DOHH2 (cell line): ENCODE results near the gene RAB13.
"Not testable (repeated sequence)": the region's sequence is repeated elsewhere in the genome, so short reads cannot be mapped to it uniquely, and the experiment has no call there.

ENCODE experiments used
- H3F3A ChIP-seq: fragments of 200-600 bp; sonication (generic), shearing (Covaris generic); 2 replicates; pipeline ENCODE4 v1.6.0; 2016; ENCODE audit warnings: antibody characterized with exemption, mild to moderate bottlenecking; ENCODE audit not compliant: control insufficient read depth, insufficient read depth
- H3K27ac ChIP-seq: fragments of 200-600 bp; sonication (generic); 2 replicates; pipeline ENCODE4 v1.5.1; 2014; ENCODE audit warnings: low read depth, mild to moderate bottlenecking, low read length, moderate library complexity
- H3K27me3 ChIP-seq: fragments of 200-600 bp; sonication (generic); 2 replicates; pipeline ENCODE4 v1.6.1; 2014; ENCODE audit warnings: mild to moderate bottlenecking, low read length, mixed read lengths; ENCODE audit not compliant: control insufficient read depth
- H3K36me3 ChIP-seq: fragments of 200-600 bp; sonication (generic); 2 replicates; pipeline ENCODE4 v1.6.1; 2014; ENCODE audit warnings: mild to moderate bottlenecking, low read length, moderate library complexity, mixed read lengths; ENCODE audit not compliant: control insufficient read depth
- H3K4me1 ChIP-seq: fragments of 200-600 bp; sonication (generic); 2 replicates; pipeline ENCODE4 v1.6.1; 2014; ENCODE audit warnings: mild to moderate bottlenecking, low read length, mixed read lengths; ENCODE audit not compliant: control insufficient read depth
- H3K4me2 ChIP-seq: fragments of 200-600 bp; sonication (generic); 2 replicates; pipeline ENCODE4 v1.6.0; 2014; ENCODE audit warnings: mild to moderate bottlenecking, low read length, moderate library complexity
- H3K4me3 ChIP-seq: fragments of 200-600 bp; sonication (generic); 2 replicates; pipeline ENCODE4 v1.5.1; 2014; ENCODE audit warnings: mild to moderate bottlenecking, low read length, mixed read lengths
- H3K79me2 ChIP-seq: fragments of 200-600 bp; sonication (generic); 2 replicates; pipeline ENCODE4 v1.6.1; 2014; ENCODE audit warnings: mild to moderate bottlenecking, low read length, mixed read lengths; ENCODE audit not compliant: control insufficient read depth
- H3K9me2 ChIP-seq: fragments of 200-600 bp; sonication (generic); replicated peaks from 2 replicates; pipeline ENCODE4 v1.6.1; 2014; ENCODE audit warnings: mild to moderate bottlenecking, low read length, mixed read lengths; ENCODE audit not compliant: control insufficient read depth
- H3K9me3 ChIP-seq: fragments of 200-600 bp; sonication (generic); 2 replicates; pipeline ENCODE4 v1.6.1; 2014; ENCODE audit warnings: antibody characterized with exemption, low read length, mixed read lengths; ENCODE audit not compliant: control insufficient read depth, insufficient read depth
- H4K20me1 ChIP-seq: fragments of 200-600 bp; sonication (generic); 2 replicates; pipeline ENCODE4 v1.6.0; 2014; ENCODE audit warnings: low read depth, mild to moderate bottlenecking, antibody characterized with exemption, low read length, moderate library complexity; ENCODE audit not compliant: control insufficient read depth, insufficient read depth
- EZH2phosphoT487 ChIP-seq: fragments of 200-600 bp; sonication (generic); IDR thresholded peaks from 2 replicates; pipeline ENCODE4 v1.6.1; 2017; ENCODE audit warnings: borderline replicate concordance, mild to moderate bottlenecking, antibody characterized with exemption, low read length, moderate library complexity, mixed read lengths
- TF ChIP-seq, protein P1 (sequence below): fragments of 200-600 bp; sonication (generic); IDR thresholded peaks from one replicate; pipeline ENCODE4 v1.5.1; 2014; ENCODE audit warnings: antibody characterized with exemption, mild to moderate bottlenecking, low read depth, low read length; ENCODE audit not compliant: poor library complexity, severe bottlenecking

The RAB13 gene

DNA sequence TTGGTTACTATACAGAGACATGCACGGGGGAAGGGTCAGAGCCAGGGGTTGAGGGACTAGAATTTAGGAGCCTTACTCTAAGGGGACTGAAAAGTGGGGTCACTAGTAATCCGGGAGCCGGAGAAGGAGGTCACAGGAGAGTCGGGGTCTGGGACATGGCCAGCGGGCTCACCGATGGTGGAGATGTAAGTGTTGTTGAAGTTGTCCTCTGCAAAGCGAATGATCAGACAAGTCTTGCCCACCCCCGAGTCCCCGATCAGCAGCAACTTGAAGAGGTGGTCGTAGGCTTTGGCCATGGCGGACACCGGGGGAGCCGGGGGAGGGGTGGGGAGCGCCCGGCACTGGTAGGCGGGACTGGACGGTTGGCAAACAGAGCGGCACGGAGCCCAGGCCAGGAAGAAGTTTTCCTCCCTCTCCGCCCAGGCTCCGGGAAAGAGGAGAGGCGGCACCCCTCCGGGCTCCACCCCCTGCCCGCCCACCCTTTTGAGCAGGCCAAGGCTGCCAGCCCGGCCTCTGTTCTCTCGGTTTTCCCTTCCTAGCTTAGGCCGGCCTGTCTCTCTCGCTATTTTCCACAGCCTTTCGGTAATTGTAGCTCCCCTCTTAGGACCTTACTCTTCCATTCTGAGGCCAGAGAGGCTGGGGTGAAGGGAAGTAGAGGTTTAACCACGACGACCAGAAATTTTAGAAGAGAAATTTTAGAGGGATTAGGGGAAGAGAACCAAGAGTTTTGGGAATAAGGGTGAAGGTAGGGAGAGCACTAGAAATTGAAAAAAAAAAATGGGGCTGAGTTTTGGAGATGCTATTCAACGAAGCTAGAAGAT lies at the start of gene RAB13:
Gene RAB13 (minus strand): TSS at position 399 of the 821 bp plus-strand sequence. CDS start 103 bp downstream, at position 296.
- Histone ChIP-seq H3K9me3 (no peaks in the 10 kb centered on the region), H3K9me2 (no peaks in the 10 kb centered on the region), H3K4me2 (peak within 1 kb of the TSS; percentile 89), H3K36me3 (peaks cover 6% of the 10 kb centered on the region), H3K79me2 (peaks cover 6% of the 10 kb centered on the region), H4K20me1 (no peaks in the 10 kb centered on the region), H3F3A (peaks cover 20% of the 10 kb centered on the region), H3K27ac (peak within 1 kb of the TSS; percentile 78), H3K4me1 (peaks cover 52% of the 10 kb centered on the region), H3K27me3 (peaks cover 9% of the 10 kb centered on the region; the same call in 1 of the 2 replicates), H3K4me3 (peak within 1 kb of the TSS; percentile 69)
- no peak for TF ChIP-seq EZH2phosphoT487
- TF ChIP-seq, protein P1, sequence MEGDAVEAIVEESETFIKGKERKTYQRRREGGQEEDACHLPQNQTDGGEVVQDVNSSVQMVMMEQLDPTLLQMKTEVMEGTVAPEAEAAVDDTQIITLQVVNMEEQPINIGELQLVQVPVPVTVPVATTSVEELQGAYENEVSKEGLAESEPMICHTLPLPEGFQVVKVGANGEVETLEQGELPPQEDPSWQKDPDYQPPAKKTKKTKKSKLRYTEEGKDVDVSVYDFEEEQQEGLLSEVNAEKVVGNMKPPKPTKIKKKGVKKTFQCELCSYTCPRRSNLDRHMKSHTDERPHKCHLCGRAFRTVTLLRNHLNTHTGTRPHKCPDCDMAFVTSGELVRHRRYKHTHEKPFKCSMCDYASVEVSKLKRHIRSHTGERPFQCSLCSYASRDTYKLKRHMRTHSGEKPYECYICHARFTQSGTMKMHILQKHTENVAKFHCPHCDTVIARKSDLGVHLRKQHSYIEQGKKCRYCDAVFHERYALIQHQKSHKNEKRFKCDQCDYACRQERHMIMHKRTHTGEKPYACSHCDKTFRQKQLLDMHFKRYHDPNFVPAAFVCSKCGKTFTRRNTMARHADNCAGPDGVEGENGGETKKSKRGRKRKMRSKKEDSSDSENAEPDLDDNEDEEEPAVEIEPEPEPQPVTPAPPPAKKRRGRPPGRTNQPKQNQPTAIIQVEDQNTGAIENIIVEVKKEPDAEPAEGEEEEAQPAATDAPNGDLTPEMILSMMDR: no peak

DNA sequence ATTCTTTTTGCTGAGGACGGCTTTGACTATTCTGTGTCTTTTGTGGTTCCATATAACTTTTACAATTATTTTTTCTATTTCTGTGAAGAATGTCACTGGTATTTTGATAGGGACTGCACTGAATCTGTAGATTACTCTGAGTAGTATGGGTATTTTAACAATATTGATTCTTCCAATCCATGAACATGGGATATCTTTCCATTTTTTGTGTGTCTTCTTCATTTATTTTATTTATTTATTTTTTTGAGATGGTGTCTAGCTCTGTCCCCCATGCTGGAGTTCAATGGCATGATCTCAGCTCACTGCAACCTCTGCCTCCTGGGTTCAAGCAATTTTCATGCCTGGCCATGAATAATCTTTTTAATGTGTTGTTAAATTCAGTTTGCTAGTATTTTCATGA lies 47.6 kb upstream of the RAB13 start:
- not testable (repeated sequence) for H3K9me3 ChIP-seq, H3K27ac ChIP-seq, H3K27me3 ChIP-seq, H4K20me1 ChIP-seq, H3K79me2 ChIP-seq, H3K36me3 ChIP-seq, H3K9me2 ChIP-seq, H3K4me2 ChIP-seq, H3F3A ChIP-seq, H3K4me1 ChIP-seq, H3K4me3 ChIP-seq

DNA sequence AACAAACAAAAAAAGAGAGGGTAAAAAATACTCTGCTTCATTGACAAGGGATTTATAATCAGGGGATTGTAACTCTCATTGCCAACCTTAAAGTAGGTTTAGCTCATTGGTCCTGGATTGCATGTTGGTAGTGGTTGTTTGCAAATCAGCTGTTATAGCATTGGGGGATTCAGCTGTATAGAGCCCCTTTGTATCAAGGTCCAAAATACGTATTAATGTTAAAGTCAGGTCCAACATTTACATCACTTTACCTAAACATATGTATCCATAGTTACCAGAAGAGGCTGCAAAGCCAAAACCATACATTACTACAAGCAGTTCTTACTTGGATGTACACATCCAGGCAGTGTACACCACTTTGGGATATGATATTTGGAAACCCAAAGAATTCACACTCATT lies 33.8 kb upstream of the RAB13 start:
- no peaks in the 10 kb centered on the region for H3K9me3 ChIP-seq

DNA sequence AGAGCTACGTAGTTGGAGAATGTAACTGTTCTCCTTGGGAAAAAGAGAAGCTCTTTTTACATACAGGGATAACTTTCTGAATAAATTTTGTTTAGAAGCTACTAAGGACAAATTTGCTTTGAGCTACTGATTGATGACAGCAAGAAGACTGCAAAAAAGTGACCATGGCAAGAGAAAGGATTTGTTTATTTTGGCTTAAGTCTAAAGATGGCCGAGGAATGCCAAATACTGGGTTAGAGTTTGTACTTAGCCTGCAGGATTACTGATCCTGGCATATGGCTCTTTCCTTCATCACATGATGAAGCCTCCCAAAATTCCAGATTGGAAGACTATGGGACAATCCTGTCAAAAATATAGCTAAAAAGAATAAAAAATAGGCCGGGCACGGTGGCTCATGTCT lies 33.1 kb upstream of the RAB13 start:
- no peaks in the 10 kb centered on the region for H3K4me1 ChIP-seq
- no peaks in the 10 kb centered on the region for H3K36me3 ChIP-seq
- no peak for TF ChIP-seq EZH2phosphoT487
- TF ChIP-seq, protein P1: no peak
- no peaks in the 10 kb centered on the region for H3K9me2 ChIP-seq
- no peaks in the 10 kb centered on the region for H3K27me3 ChIP-seq
- H3K27ac ChIP-seq: no peak overlapping the region
- H3K4me2 ChIP-seq: no peak overlapping the region
- no peak overlapping the region for H3K4me3 ChIP-seq
- no peaks in the 10 kb centered on the region for H3F3A ChIP-seq
- H4K20me1 ChIP-seq: no peaks in the 10 kb centered on the region
- no peaks in the 10 kb centered on the region for H3K79me2 ChIP-seq
- no peaks in the 10 kb centered on the region for H3K9me3 ChIP-seq

More for the DNA sequence above, 33.8 kb upstream of the RAB13 start:
- no peak overlapping the region for H3K4me3 ChIP-seq
- no peak overlapping the region for H3K4me2 ChIP-seq
- TF ChIP-seq EZH2phosphoT487: no peak
- TF ChIP-seq, protein P1: no peak
- no peaks in the 10 kb centered on the region for H3K4me1 ChIP-seq
- H3K27ac ChIP-seq: no peak overlapping the region
- no peaks in the 10 kb centered on the region for H4K20me1 ChIP-seq
- no peaks in the 10 kb centered on the region for H3F3A ChIP-seq
- no peaks in the 10 kb centered on the region for H3K27me3 ChIP-seq
- no peaks in the 10 kb centered on the region for H3K79me2 ChIP-seq
- no peaks in the 10 kb centered on the region for H3K36me3 ChIP-seq
- H3K9me2 ChIP-seq: no peaks in the 10 kb centered on the region
